GM19351 (cell line): ENCODE results near the gene KLHL14.

Experiments
- ATAC-seq: cut with Tn5 transposase; IDR thresholded peaks from one replicate; pipeline ENCODE4 v1.9.1; 2021; ENCODE audit warnings: mild to moderate bottlenecking, moderate library complexity; ENCODE audit not compliant: unreplicated experiment

Gene KLHL14

DNA sequence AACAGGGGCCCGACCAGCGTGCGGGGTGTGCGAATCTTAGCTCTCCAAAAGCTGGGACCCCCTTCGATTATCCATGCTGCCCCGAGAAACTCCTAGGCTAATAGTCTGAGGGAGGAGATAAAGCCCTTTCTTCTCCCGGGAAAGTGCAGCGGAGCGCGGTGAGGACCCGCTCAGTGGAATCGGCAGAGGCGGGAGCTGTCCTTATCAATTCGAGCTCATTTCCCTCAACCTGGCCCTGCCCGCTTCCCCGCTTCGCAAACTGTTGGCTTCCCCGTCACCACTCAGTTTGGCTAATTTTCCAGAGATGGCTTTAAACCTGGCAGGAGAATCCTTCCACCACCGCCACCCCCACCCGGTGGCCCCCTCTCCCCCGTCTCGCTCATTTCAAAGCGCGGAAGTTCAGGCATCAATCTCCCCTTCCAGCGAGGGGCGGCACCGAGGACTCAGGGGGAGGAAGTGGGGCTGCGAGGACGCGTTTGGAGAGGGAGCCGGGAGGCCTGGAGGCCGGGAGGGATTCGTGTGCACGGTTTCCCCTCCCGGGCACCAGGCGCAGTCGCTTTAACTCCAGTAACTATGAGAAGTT lies 1.6 kb downstream of the KLHL14 start:
- no peak for ATAC-seq

- ATAC-seq: no peak
Measured at GRCh38 chr18:32770666-32771168, 2.1 kb downstream of the KLHL14 start.

DNA sequence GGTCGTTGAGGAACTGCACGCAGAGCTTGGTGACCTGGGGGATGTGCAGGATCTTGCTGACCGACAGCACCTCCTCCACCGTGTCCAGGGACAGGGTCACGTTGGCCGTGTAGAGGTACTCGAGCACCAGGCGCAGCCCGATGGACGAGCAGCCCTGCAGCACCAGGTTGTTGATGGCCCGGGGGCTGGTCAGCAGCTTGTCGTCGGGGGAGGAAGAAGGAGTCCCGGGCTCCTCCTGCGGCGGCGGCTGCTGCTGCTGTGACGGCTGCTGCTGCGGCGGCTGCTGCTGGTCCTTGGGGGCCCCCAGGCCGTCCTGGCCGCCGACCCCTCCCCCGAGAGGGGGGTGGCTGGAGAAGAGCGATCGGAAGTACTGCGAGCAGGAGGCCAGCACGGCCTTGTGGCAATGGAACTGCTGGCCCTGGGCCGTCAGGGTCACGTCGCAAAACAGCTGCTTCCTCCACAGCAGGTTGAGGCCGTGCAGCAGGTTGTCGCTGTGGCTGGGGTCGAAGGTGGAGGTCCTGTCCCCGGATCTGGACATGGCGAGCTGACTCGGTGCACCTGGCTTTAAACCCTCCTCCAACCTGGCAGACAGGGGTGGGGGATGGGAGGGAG lies 2.7 kb downstream of the KLHL14 start:
- no peak for ATAC-seq

DNA sequence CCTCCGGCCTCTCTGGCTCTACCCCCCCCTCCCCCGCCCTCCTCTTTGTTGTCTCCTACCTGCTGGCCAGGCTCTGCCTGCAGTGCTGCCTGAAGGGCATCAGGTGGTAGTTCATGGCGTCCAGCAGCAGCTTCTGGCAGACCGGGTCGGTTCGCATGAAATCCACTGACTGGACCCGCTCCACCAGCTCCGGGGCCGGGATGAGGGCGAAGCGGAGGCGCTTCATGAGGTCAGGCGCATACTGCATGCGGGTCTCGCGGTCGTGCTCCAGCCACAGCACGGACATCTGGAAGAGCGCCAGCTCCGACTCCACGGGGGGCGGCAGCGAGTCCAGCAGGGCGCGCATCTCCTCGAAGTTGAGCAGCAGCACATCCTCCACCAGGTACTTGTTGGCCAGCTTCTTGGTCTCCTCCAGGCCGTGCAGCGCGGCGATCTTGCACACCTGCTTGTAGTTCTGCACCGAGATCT lies 3.2 kb downstream of the KLHL14 start:
- ATAC-seq: no peak

DNA sequence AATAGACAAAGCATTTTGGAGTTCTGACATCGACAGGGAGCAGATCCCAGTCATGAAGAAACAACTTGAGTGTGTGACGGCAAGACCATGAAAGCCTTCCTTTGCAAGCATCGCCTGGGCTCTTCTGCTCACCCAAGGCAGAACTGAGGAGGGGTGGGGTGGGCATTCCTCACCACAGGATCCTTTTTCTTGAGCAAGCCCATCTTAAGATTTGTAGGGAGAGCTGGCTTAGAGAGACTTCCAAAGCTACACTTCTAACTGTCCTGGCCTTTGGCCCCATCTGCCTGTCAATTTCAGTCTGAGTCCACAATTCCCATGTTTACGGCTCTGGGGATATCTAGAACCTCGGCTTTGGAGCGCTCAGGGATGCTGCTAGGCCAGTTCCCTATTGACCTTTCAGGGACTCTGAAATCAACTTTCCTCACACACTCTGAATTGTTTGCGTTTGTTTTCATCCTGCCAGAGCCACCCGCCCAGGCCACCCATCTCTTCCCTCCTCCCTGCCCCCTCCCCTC lies 3.7 kb downstream of the KLHL14 start:
- no peak for ATAC-seq

DNA sequence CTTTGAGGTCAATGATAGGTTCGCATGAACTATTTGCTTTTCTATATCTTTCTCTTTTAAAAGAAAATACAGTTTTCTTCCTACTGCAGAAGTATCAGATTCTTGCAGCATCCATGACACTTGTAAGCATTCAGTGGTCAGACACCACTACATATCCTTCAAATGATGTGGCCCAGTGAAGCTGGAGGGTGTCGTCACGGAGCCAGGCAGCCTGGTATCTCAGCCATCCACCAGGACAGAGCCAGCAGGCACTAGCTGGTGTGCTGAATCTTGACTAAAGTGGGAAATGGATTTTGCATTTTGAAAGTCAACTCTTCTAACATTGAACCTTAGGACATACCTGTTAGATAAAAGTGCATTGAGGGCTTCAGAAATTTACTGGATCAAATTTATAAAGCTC lies 5.4 kb downstream of the KLHL14 start:
- ATAC-seq: no peak

DNA sequence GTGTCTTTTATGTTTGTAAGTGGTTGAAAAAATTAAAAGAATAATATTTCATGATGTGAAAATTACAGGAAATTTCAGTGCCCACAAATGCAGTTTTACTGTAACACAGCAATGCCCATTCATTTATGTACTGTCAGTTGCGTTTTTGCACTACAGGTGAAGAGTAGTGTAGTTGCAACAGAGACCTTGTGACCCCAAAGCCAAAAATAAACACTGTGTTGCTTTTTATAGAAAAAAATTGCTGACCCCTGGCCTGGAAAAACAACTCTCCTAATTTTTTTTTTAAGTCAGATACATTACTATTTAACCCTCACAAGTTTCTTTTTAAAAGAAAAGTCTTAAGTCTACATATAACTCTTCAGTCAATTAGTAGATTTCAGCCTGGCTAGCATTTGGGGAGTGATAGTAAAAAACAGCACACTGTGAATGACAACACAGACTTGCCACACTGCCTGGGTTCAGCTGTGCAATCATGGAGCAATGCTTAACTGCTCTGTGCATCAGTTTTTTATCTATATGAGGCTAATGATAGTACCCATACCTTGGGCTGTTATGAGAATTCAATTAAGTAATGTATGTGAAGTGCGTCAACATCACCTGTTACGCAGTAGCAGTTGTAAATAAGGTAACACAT lies 8.1 kb downstream of the KLHL14 start:
- no peak for ATAC-seq

- no peak for ATAC-seq
Measured at GRCh38 chr18:32763293-32763692, 9.5 kb downstream of the KLHL14 start.

DNA sequence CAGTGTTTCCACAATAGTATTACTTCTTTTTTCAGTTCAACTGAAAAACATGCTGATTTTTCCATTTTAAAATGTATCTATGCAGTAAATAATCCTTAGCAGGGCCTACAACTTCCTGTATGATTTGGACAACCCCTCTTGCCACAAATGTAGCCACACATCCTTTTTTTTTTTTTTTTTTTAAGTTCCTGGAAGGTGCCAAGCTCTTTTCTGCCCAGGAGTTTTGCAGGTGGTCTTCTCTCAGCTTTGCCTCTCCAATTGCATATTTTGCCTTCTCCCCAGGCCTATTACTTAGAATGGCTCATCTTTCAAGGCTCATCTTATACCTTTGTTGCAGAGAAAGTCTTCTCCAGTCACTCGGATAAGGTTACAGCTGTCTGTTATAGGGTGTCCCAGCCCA lies 11.6 kb downstream of the KLHL14 start:
- no peak for ATAC-seq

DNA sequence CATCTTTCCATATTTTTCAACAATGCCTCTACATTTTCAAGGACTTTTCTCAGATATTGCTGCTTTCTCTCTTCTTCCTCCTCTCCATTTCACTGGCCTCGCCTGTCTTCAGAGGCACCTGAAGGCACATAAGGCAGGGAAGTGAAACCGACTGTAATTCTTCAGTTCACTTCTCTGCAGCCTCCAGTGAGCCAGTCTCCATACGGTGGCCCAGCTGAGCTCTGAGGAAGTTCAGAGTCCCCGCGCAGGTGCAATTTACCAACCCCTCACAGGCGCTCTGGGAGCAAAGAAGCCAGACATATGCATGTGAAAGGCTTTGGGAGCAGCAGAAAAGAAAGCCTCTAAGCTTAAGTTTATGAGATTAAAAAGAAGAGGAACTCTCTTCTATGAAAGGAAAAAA lies 12.4 kb downstream of the KLHL14 start:
- ATAC-seq: peak; percentile 99

GRCh38 chr18:32759611-32760167 lies 13.1 kb downstream of the KLHL14 start:
- ATAC-seq: no peak

- ATAC-seq: no peak
Measured at GRCh38 chr18:32754508-32755263, 18.1 kb downstream of the KLHL14 start.

GRCh38 chr18:32753656-32754260 lies 19.1 kb downstream of the KLHL14 start:
- ATAC-seq: no peak

DNA sequence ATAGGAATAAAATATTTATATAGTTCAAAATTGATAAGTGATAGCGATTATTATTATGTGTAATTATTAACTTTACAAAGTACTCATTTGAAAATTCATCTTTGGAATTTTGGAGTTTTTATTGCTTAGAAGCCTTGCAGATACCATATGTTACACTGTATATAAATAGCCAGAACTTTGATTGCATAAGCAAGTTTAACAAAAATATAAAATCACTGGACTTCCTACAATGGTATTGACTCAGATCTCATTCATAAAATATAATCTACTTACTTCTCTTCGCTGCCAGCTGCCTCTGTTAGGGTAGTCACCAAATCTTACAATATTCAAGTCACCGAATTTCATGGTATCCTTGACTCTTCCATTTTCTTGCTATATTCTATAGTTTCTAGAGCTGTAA lies 22.5 kb downstream of the KLHL14 start:
- no peak for ATAC-seq

DNA sequence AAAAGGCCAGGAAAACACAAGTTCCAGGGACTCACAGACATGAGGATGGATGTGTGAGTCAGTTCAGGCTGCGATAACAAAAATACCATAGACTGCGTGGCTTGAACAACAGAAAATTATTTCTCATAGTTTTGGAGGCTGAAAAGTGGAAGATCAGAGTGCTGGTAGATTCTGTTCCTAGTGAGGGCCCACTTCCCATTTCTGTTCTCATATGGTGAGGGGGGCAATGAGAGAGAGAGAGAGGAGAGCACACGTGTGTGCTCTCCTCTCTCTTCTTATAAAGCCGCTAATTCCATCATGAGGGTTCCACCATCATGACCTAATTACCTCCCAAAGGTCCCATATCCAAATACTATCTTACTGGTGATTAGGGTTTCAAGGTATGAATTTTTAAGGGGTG lies 23.0 kb downstream of the KLHL14 start:
- no peak for ATAC-seq

DNA sequence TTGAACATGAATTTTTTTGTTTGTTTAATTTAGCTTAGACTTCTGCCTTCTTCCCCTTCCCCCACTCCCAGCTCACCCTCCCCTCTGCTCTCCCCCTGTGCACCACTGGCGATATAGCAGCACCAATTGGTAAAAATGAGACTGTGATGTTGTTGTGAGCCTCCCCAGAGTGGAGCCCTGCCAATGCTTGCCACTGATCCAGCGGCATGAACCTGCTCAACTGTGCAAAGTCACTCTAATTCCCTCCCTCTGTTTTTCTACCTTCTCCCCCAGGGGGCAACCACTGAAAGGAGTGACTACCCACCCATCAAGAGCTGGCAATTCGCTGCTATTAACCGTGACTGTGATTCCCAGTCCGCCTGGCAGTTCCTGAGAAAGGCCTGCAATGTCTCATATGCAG lies 30.2 kb downstream of the KLHL14 start:
- ATAC-seq: no peak

- ATAC-seq: no peak
Measured at GRCh38 chr18:32735781-32736180, 37.0 kb downstream of the KLHL14 start.

DNA sequence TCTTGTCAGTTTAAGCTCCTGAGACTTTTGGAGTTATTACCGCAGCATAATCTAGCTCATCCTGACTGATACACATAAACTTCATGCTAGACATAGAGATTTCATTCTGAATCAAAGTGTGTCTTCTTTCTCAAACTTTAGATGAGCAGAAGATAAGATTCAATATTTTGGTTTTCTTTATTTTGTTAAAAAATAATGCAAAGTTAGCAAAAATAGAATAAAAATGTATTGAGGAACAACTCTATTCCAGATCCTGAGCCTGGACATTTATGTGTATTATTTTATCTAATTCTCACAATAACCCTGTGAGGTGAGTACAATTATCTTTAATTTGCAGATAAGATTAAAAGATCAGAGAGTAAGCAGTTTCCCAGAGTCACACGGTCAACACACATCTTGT lies 38.4 kb downstream of the KLHL14 start:
- ATAC-seq: no peak

GRCh38 chr18:32732165-32732564 lies 40.7 kb downstream of the KLHL14 start:
- ATAC-seq: no peak

- ATAC-seq: peak; percentile 95
Measured at GRCh38 chr18:32730620-32731091, 42.2 kb downstream of the KLHL14 start.
